HG03097 (cell line): Measurements from ENCODE around the gene S100A7.

Experiments
- ATAC-seq: cut with Tn5 transposase; IDR thresholded peaks from one replicate; pipeline ENCODE4 v1.9.1; 2021; ENCODE audit not compliant: unreplicated experiment, low FRiP score

S100A7 gene

DNA sequence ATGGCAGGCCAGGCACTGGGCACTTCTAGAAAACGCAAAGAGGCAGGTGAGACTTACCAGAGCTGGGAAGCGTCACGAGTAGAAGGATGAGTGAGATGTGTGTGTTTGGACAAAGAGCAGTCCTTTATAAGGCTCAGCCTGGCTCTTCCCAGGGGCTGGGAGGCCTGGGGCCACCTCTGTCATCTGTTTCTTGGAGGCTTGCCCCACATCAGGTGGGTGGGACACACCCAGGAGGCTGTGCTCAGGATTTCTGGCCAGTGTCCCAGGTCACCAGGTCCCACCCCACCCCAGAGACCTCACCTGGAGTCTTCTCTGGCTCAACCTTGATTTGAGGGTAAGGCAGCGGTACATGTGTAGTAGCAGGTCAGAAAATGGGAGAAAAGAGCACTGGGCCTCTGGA, at the start of gene S100A7:
S100A7 (minus strand) TSS at position 101 of the 400 bp plus-strand sequence. CDS start 1,638 bp downstream, outside the sequence.
- no peak for ATAC-seq

DNA sequence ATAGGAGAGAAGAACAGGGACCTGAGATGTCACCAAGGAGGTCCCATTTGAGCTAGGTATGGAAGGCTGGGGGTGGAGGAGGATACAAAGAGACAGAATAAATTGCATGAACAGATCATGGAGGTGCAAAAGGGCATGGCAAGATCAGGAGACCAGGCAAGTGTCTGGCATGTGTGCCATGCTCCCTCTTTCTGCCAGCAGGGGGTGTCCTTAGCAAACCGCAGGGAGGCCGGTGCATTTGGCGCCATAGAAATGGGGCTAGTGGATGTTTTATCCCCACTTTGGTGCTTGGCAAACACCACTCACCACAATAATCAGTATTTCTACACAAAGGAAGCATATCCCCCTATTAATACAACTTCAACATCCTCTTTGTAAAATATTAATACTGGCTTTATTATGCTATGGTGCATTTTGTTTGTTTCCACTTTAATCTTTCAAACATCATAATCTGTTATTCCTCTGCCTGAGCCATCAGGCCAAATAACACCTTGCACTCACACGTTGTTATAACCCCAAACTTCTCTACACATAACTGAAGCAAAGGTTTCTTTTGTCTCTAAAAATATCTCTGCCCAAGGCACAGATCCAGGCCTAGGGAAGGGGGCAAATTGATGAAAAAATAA, 49.4 kb upstream of the S100A7 start:
- no peak for ATAC-seq

DNA sequence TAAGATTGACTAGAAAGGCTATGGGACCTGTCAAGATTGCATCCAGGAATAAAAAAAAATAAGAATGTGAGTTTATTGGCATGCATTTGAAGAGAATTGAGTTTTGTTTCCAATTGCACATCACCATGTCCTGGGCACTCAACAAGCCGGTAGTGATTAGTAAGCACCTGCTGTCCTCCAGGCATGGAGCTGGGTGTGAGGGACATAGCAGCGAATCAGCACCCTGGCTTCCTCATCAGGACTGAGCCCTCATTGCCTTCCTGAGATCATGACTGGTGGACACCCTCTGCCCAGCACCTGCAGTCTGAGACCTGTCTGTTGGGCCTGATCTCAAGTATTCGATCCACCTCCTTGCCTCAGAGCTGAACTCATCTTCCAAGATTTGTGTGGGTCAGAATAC, 48.6 kb upstream of the S100A7 start:
- ATAC-seq = no peak

DNA sequence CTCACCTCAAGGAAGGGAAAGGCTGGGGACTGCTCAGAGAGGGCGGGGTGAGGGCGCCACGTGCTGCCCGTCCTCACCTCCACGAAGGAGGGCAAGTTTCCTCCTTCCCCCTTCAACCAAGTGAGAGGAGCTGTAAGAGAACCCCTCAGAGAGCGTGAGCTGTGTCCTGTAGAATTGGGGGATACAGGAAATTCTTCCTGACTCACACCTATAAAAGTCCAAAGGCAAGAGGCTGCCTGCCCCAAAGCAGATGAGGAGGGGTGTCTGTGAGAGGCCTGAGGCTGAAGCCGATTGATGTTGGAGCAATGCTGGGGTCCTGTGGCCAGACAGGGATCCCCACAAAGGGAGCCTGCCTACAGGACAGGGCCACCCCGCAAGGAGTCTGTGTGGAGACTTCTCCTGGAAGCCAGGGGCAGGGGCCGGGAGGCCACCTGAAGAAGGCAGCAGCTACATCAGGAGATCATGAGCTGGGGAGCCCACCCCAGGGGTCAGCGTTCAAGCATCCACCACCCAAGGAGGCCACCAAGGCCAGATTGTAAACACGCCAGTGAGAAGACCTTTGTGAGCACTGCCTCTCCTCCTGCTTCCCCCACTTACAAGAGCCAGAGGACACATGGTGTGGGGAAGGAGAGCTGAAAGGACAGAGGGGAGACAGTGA, 47.6 kb upstream of the S100A7 start:
- no peak for ATAC-seq

DNA sequence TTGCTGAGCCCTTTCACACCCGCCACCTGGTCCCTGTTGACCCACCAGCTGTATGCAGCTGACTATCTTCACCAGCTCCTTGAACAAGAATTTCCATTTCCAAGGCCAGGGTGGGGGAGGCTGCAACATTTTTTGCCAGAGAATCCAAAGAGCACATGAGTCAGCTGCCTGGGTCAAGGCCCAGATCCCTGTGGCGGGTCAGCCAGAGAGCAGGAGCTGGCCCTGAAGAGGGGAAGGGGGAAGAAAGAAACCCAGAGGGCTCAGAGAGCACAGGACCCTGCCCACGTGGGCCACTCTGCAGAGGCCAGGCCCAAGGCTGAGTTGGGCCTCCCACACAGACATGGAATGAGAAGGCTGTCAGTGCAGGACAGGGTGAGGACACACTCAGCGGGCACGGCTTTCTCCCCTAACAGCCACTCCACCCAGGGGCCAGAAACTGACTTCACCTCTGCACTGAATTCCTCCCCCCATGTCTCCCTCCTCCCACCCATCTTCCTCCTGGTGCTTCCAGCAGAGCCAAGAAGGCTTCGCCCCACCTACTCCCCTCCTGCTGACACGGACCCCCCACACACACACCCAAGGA, 46.5 kb upstream of the S100A7 start:
- no peak for ATAC-seq

DNA sequence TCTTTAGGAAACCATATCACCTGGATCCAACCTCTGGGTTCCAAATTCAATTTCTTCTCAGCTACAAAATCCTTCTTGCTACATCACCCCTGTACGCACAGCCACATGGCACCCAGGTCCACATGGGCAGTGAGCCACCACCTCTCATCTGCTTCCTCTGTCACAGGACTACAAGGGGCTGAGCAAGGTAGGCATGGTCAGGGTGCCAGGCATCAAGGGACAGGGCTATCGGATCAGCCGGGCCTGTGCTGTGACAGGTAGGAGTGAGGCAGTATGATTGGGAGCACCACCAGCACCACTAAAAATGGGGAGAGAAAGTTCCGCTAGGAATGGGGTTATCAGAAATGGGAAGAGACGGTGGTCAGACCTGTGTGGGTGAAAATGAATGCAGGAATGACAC, 45.9 kb upstream of the S100A7 start:
- ATAC-seq = no peak

DNA sequence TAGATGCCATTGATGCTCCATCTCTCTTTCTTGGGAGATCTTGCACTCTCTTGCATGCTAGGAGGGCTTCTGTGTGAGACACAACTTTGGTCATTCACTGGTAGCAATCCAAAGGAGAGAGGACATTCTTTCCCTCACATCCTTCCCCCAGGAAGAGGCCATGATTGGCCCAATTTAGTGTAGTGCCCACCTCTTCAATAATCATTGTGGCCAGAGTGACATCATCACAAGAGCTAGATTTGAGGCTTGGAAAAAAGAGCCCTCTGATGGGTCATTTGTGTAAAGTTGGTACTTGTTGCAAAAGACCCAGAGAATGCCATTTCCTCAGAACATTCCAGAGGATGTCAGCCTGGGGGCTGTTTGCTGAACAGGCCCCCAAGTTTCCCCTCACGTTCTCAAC, 45.1 kb upstream of the S100A7 start:
- ATAC-seq = no peak

DNA sequence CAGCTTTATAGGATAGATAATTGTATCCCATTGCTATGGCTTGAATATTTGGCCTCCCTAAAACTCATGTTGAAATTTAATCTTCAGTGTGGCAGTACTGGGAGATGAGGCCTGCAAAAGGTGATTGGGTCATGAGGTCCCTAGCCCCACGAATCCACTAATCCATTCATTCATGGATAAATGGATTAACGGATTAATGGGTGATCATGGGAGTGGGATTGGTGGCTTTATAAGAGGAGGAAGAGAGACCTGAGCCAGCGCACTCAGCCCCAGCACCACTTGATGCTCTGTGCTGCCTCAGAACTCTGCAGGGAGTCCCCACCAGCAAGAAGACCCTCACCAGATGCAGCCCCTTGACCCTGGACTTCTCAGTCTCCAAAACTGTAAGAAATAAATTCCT, 43.3 kb upstream of the S100A7 start:
- ATAC-seq = no peak

DNA sequence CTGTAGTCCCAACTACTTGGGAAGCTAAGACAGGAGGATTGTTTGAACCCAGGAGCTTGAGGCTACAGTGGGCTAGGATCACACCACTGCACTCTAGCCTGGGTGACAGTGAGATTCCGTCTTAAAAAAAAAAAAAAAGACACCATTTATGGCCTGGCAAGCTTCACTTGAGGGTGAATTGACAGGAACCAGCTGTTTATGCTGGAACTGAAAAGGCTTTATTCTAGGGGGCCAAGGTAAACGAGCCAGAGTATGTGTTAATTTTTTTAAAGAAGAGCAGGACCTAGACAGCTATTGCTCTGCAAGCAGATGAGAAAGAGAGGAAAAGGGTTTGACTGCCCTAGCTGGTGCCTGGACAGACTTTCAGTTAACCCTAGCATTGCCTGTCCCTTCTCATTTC, 38.3 kb upstream of the S100A7 start:
- ATAC-seq = no peak

DNA sequence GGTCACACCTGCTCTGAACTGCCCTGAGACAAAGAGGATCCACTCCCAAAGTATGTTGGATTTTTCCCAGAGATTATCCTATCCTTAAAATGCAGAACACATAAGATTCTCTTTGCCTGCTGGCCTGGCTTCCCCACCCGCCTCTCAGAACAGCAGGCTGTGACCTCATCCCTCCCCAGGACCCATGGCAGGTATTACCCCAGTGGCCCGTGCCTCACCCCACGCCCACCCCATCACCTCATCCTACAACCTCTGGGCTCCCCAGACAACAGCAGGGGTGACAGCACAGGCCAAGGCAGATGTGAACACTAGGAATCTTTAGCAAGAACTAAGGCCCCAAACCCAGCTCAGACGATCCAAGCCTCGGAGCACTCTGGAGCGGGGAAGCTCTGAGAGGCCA, 35.1 kb upstream of the S100A7 start:
- ATAC-seq = no peak

DNA sequence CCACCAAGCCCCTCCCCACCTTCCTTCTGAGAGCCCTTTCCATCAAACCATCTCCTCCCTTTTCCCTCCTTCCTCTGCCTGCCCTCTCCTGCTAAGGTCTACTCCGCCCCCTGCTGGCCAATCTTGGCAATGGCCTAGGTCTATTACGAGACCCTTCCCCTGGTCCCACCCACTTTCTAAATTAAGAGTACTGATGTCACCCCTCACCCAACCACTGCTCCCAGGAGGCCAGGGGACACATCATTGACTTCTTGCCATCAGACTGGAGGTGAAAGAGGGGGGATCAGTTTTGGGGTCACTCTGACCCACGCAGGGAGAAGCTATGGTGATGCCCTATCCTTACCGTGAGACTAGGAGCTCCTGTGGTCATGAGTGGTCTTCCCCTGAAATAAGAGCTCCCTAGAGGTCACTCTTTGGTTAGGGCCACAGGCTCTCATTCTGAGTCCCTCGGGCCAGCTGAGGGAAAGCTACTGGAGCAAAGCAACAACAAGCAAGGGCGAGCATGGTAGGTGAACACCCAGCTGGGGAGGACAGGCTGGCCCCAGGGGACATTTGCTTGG, 34.6 kb upstream of the S100A7 start:
- ATAC-seq = no peak

DNA sequence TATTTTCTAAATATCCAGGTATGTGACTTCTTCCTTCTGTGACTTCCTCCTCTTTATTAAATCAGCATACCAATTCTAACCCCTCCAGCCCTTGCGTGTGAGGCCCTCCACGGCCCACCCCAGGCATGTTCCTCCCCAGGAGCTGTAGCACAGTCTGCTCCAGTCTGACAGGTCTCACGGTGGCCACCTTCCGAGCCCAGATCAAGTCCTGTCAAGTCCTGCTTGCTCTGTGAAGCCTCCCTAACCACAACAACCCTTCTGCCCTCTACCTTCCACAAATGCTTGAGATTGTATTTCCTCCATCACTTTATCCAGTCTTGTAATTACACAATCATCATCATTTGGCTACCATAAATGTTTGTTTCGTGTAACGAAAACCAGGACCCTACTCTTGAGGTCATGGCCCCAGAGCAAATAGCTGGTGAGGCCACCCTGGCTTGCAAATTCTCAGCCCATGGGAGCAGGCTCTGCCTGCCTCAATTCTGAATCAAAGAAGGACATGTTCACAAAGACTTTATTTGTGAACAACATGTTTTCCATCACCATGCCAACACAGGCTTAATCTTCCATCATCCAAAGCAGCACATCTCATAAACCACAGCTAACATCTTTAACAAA, 33.0 kb upstream of the S100A7 start:
- ATAC-seq = no peak

DNA sequence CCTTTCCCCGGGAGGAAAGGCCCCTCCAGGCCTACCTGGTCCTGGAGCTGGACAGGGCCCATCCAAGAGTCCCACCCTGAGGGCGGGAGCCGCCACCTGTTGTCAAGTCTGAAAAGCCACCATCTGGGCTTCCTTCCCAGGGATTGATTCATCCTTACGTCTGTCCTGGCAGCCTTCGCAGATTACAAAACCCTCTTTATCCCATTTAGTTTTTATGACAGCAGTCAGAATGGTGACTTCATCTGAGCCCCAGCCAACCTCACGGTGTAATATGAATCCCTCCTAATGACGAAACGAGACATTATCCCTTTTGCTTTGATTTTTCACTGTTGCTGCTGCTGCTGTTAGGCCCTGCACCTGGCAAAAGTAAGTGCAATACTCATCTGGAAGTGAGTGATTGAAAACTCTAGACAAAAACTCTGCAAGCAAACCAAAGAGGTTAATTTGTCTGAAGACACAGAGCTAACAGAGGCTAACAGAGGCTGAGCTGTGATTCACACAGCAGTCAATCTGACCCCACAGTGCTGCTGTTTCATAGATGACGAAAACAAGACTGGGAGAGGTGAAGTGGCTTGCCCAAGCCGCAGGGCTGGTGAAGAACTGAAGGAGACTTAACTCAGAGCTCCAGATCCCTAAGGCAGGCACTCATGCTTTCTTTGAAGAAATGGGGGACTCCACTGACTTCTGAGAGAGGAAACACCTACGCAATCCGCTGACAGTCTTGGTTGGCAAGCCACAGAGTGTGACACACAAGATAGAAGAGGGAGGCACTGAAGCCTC, 30.0 kb upstream of the S100A7 start:
- no peak for ATAC-seq

DNA sequence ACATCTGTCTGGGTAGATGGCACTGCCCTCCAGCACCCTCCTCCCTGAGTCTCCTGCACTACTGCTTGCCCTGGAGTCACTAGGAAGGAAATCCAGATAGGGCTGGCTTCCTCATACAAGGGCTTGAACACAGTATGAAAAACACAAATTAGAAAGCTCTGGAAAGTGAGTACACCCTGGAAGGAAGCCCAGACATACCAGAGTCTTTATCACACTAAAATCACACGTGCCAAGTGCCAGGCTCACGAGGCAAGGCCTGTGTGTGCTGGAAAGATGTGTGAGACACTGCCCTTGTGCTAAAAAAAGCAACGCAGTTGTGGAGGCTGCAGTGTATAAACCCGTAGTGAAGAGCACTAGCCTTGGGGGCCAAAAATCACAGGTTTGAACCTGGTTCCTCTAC, 28.3 kb upstream of the S100A7 start:
- no peak for ATAC-seq

DNA sequence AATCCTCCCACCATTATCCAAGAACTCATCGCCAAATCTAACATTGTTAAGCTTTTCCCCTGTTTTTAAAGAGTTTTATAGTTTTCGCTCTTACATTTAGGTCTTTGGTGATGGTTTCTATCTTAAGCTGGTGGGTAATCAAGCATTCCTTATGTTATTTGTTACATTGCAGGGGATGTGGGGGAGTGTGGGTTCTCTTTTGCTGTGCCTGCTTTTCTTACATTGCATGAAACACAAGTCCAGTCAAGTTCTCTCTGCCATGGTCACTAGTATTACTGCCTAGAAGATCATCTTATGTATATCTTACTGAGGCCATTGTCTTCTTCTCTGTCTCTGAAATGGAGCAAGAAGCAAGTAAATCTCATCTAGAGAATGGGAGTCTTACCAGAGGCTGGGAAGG, 27.3 kb upstream of the S100A7 start:
- no peak for ATAC-seq

DNA sequence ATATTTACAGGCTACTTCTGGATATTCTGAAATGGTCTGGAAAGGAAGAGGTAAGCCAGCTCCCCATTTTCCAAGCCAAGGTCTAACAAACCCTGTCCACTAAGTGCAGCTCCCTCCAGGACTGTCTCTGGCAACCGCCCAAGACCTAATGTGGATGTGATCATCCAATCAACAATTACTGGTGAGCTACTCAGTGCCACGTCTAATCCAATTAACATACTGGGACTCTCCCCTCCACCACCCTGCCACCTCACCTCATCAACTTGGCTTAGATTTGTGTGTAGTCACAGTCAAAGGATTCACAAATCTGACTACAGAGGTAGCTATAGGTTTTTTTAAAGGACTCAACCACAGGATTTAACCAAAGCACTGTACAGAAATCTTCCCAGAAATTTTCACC, 25.4 kb upstream of the S100A7 start:
- no peak for ATAC-seq

DNA sequence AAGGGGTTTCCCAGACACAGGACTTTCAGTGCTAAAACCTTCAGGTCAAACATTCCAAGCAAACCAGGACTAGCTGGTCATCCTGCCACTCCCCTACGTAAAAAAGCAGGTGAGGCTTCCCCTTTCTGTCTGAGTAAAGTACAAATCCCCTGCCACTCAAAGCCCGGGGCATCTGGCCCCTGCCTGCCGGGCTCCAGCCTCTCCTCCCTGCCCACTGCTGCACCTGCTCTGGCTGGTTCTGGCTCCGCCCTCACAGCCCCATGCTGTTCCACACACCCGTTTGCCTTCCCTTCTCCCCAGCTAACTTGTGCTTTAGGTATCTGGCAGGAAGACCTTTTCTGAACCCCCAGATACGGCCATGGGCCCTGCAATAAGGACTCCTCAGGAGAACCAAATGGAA, 23.3 kb upstream of the S100A7 start:
- no peak for ATAC-seq

DNA sequence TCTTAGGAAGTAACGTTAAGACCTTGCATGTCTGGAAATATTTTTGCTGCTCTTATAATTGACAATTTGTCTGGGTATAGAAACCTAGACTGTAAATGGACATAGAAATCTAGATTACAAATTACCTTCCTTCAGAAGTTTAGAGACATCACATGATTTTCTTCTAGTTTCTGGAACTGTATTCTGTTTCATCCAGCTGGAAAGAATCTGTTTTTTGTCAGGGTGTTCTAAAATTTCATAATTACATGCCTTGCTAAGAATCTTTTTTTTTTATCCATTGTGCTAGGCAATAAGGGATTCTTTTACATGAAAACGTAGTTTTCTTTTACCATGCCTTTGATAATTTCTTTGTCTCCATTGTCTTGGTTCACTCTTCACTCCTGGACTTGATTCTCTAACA, 20.7 kb upstream of the S100A7 start:
- no peak for ATAC-seq

DNA sequence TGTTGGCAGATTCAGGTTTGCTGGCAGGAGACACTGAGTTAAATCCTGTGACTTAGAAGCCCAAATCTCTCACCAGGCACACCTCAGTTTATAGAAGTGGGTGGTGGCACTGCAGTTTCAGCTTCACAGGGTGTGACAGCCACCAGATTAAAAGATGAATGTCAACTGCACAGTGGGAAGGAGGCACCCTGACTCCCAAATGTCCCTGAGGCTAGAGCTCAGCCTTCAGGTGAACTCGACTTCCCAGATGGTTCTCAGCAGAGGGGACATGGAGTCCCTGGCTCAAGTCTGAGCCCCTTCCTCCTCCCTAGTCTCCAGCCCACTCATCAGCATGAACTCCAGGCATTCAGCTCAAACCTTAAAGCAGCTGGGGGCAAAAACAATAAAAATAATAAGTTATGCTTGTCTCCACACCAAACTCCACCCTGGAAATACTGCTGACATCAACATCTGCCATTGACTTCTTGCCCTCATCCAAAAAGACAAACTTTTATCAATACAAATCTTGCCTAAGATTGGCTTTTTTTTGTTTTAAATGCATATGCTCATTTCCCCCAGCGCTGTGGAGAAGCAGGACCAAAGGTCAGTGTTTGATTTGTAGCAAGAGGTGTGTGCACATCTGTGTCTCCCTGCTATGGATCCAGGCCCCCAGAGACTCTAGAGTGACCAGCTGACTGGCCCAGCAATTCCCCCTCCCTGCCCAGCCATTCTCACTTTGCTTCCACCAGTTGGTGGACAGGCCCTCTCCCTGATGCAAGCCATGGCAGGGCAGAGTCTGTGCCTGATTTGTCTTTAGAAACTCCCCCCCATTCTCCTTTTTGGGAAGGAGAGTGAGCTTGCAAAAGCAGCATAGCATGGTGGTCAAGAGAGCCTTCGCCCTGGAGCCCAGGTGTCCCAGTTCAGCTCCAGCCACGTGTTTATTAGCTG, 18.5 kb upstream of the S100A7 start:
- ATAC-seq = no peak
